ENCODE measurements around the gene ZFPM1. TPM values are rescaled to one million over a fixed set of nuclear protein-coding genes. Genes with fewer than 3 reads are reported as not detected.
"Not testable (repeated sequence)": the region's sequence is repeated elsewhere in the genome, so short reads cannot be mapped to it uniquely, and the experiment has no call there.

ZFPM1 gene
- total RNA-seq, 1 experiment from 2014 or later = 5.0 TPM

GRCh38 chr16:88468275-88469129 lies 15.4 kb downstream of the ZFPM1 start:
- Mint-ChIP-seq H3K27me3 (ENCODE audit: insufficient read depth, unreplicated experiment) (no peaks in the 10 kb centered on the region), H3K4me1 (ENCODE audit: insufficient read depth, unreplicated experiment) (no peaks in the 10 kb centered on the region), H3K9me3 (ENCODE audit: unreplicated experiment) (no peaks in the 10 kb centered on the region), H3K27ac (ENCODE audit: low read depth, unreplicated experiment) (no peak overlapping the region), H3K36me3 (ENCODE audit: insufficient read depth, unreplicated experiment) (no peaks in the 10 kb centered on the region), H3K4me3 (ENCODE audit: unreplicated experiment) (no peak overlapping the region)
- no peak for TF ChIP-seq CTCF (IDR thresholded peaks at IDR 0.05; ENCODE audit: unreplicated experiment)
- peak; percentile 83 for DNase-seq (ENCODE audit: unreplicated experiment)
- ChIA-PET CTCF (interaction anchor here (0.7 kb wide), 1 partner anchor 698 kb away, joined by 4 read pairs; no protein-coding TSS in a partner anchor), POLR2A (no interaction called here)
- BruUV-seq (replicated peaks) = no TSS peak
- intact Hi-C loops (cut with micrococcal nuclease) = no loop called here

GRCh38 chr16:88469615-88470395 lies 16.7 kb downstream of the ZFPM1 start:
- ChIA-PET POLR2A (no interaction called here), CTCF (no interaction called here)
- intact Hi-C loops (cut with micrococcal nuclease) = no loop called here
- H3K27ac Mint-ChIP-seq (ENCODE audit: low read depth, unreplicated experiment) = no peak overlapping the region
- no peak for TF ChIP-seq CTCF (IDR thresholded peaks at IDR 0.05; ENCODE audit: unreplicated experiment)
- H3K36me3 Mint-ChIP-seq (ENCODE audit: insufficient read depth, unreplicated experiment) = no peaks in the 10 kb centered on the region
- no peaks in the 10 kb centered on the region for H3K27me3 Mint-ChIP-seq (ENCODE audit: insufficient read depth, unreplicated experiment)
- H3K4me3 Mint-ChIP-seq (ENCODE audit: unreplicated experiment) = no peak overlapping the region
- H3K4me1 Mint-ChIP-seq (ENCODE audit: insufficient read depth, unreplicated experiment) = no peaks in the 10 kb centered on the region
- no peak for DNase-seq (ENCODE audit: unreplicated experiment)
- no peaks in the 10 kb centered on the region for H3K9me3 Mint-ChIP-seq (ENCODE audit: unreplicated experiment)
- BruUV-seq (replicated peaks) = no TSS peak

- H3K36me3 Mint-ChIP-seq (ENCODE audit: insufficient read depth, unreplicated experiment); CTCF ChIA-PET; H3K4me3 Mint-ChIP-seq (ENCODE audit: unreplicated experiment); H3K27ac Mint-ChIP-seq (ENCODE audit: low read depth, unreplicated experiment); DNase-seq (ENCODE audit: unreplicated experiment); POLR2A ChIA-PET; H3K9me3 Mint-ChIP-seq (ENCODE audit: unreplicated experiment); BruUV-seq (replicated peaks); intact Hi-C loops (cut with micrococcal nuclease); H3K27me3 Mint-ChIP-seq (ENCODE audit: insufficient read depth, unreplicated experiment); H3K4me1 Mint-ChIP-seq (ENCODE audit: insufficient read depth, unreplicated experiment): not testable (repeated sequence)
These were observed 17.3 kb downstream of the ZFPM1 start for GRCh38 chr16:88470396-88470680.

GRCh38 chr16:88470696-88471095 lies 17.6 kb downstream of the ZFPM1 start:
- POLR2A ChIA-PET; intact Hi-C loops (cut with micrococcal nuclease); DNase-seq (ENCODE audit: unreplicated experiment); H3K27me3 Mint-ChIP-seq (ENCODE audit: insufficient read depth, unreplicated experiment); H3K4me1 Mint-ChIP-seq (ENCODE audit: insufficient read depth, unreplicated experiment); H3K4me3 Mint-ChIP-seq (ENCODE audit: unreplicated experiment); BruUV-seq (replicated peaks); CTCF ChIA-PET; H3K36me3 Mint-ChIP-seq (ENCODE audit: insufficient read depth, unreplicated experiment); H3K27ac Mint-ChIP-seq (ENCODE audit: low read depth, unreplicated experiment); H3K9me3 Mint-ChIP-seq (ENCODE audit: unreplicated experiment): not testable (repeated sequence)

GRCh38 chr16:88471115-88471514 lies 18.0 kb downstream of the ZFPM1 start:
- TF ChIP-seq CTCF (IDR thresholded peaks at IDR 0.05; ENCODE audit: unreplicated experiment) = no peak
- no peak for DNase-seq (ENCODE audit: unreplicated experiment)
- intact Hi-C loops (cut with micrococcal nuclease) = no loop called here
- H3K4me1 Mint-ChIP-seq (ENCODE audit: insufficient read depth, unreplicated experiment) = no peaks in the 10 kb centered on the region
- H3K4me3 Mint-ChIP-seq (ENCODE audit: unreplicated experiment) = no peak overlapping the region
- ChIA-PET CTCF (no interaction called here), POLR2A (no interaction called here)
- no peak overlapping the region for H3K27ac Mint-ChIP-seq (ENCODE audit: low read depth, unreplicated experiment)
- no TSS peak for BruUV-seq (replicated peaks)
- no peaks in the 10 kb centered on the region for H3K27me3 Mint-ChIP-seq (ENCODE audit: insufficient read depth, unreplicated experiment)
- no peaks in the 10 kb centered on the region for H3K36me3 Mint-ChIP-seq (ENCODE audit: insufficient read depth, unreplicated experiment)
- no peaks in the 10 kb centered on the region for H3K9me3 Mint-ChIP-seq (ENCODE audit: unreplicated experiment)
